Measurements from ENCODE around the gene HVCN1. TPM values are rescaled to one million over a fixed set of nuclear protein-coding genes. Genes with fewer than 3 reads are reported as not detected.
A peak's percentile ranks its signal among the peaks of the same experiment; 100 is the strongest.
"Not testable (repeated sequence)": the region's sequence is repeated elsewhere in the genome, so short reads cannot be mapped to it uniquely, and the experiment has no call there.

Gene HVCN1
- total RNA-seq, 4 donors from 2014 or later: 1.3 to 6.0 (median 1.9) TPM

DNA sequence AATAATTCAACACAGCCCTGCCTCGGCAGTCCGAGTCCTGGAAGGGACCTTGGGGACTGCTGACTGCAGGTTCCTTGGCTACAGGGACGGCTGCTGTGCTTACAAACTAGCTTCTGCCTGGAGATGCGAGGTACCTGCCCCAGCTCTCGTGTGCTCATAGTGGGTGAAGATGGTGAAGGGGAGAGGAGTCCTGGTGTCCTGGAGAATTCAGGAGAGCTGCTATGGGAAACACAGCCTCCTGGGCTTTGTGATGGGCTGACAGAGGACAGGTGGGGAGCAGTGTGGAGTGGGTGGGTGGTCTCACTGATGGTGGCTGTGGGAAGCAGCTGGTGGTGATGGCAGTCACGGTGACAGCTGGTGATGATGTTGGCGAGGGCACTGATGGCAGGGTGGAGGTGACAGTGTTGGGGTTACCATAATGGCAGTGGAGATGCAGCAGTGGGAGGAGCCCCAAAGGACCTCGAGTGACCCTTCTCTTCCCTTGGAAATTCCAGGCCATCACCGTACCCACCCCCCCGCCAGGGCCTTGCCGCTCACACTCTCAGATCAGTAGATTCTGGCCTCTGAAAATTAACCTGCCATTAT is 32.8 kb downstream of the HVCN1 start:
- no peak overlapping the region for H3K4me3 ChIP-seq
- no peak for DNase-seq (ENCODE audit: low spot score in 2 of 2)
- no peaks in the 10 kb centered on the region for H3K4me1 ChIP-seq
- H3K27ac ChIP-seq: no peak overlapping the region
- H3K9me3 ChIP-seq: no peaks in the 10 kb centered on the region
- 83% methylated on average over 11 of the region's 11 CpGs for WGBS
- H3K36me3 ChIP-seq: peaks cover 15% of the 10 kb centered on the region
- TF ChIP-seq, protein P1, sequence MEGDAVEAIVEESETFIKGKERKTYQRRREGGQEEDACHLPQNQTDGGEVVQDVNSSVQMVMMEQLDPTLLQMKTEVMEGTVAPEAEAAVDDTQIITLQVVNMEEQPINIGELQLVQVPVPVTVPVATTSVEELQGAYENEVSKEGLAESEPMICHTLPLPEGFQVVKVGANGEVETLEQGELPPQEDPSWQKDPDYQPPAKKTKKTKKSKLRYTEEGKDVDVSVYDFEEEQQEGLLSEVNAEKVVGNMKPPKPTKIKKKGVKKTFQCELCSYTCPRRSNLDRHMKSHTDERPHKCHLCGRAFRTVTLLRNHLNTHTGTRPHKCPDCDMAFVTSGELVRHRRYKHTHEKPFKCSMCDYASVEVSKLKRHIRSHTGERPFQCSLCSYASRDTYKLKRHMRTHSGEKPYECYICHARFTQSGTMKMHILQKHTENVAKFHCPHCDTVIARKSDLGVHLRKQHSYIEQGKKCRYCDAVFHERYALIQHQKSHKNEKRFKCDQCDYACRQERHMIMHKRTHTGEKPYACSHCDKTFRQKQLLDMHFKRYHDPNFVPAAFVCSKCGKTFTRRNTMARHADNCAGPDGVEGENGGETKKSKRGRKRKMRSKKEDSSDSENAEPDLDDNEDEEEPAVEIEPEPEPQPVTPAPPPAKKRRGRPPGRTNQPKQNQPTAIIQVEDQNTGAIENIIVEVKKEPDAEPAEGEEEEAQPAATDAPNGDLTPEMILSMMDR (IDR thresholded peaks at IDR 0.05): no peak
- TF ChIP-seq POLR2A (IDR thresholded peaks at IDR 0.05) (no peak), POLR2AphosphoS5 (IDR thresholded peaks at IDR 0.05) (no peak), EP300 (IDR thresholded peaks at IDR 0.05) (no peak)
- H3K27me3 ChIP-seq: no peaks in the 10 kb centered on the region

DNA sequence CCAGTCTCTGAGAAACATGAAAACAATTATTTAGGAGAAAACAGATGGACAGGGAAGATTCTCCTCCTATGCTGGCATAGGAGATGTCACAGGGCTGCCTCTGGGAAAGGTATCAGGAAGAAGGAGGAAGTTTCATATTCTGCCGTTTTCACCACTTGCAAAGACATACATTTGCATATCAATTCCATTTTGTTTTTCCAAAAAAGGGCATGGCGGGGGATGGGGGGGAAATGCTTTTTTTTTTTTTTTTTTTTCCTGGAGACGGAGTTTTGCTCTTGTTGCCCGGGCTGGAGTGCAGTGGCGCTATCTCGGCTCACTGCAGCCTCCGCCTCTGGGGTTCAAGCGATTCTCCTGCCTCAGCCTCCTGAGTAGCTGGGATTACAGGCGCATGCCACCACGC is 34.7 kb downstream of the HVCN1 start:
- not testable (repeated sequence) for H3K4me3 ChIP-seq; DNase-seq (ENCODE audit: low spot score in 2 of 2); H3K27me3 ChIP-seq; H3K9me3 ChIP-seq; H3K27ac ChIP-seq; H3K4me1 ChIP-seq
- H3K36me3 ChIP-seq: peaks cover 33% of the 10 kb centered on the region
- 95% methylated on average over 10 of the region's 10 CpGs for WGBS

DNA sequence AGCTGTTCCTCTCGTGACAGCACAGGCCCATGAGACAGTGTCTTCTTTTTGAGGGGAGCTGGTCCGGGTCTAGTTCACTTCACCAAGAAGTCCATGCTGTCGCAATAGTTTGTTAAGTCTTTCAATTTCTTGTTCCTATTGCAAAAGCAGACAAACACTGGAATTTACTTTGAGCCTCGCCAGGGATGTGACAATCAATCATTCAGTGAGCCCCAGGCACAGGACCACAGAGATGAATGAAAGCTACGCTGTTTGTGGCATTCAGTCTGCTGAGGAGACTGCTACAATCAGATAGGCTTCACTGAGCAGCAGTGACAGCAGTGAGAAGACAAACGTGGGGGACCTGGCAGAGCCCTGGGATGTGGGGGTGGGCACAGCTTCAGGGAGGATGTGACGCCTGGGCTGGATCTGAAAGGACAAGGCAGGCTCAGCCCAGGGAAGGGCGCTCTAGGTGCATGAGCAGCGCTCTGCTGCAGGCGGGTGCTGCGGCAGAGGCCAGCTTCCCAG is 39.5 kb downstream of the HVCN1 start:
- Histone ChIP-seq H3K4me1 (no peaks in the 10 kb centered on the region), H3K36me3 (peaks cover 67% of the 10 kb centered on the region), H3K9me3 (no peaks in the 10 kb centered on the region), H3K27ac (no peak overlapping the region), H3K4me3 (no peak overlapping the region), H3K27me3 (no peaks in the 10 kb centered on the region)
- no peak for DNase-seq (ENCODE audit: low spot score in 2 of 2)
- WGBS: 85% methylated on average over 11 of the region's 11 CpGs
- no peak for TF ChIP-seq EP300 (IDR thresholded peaks at IDR 0.05)
- no peak for TF ChIP-seq POLR2AphosphoS5 (IDR thresholded peaks at IDR 0.05)
- no peak for TF ChIP-seq POLR2A (IDR thresholded peaks at IDR 0.05)
- TF ChIP-seq, protein P1 (IDR thresholded peaks at IDR 0.05): no peak

DNA sequence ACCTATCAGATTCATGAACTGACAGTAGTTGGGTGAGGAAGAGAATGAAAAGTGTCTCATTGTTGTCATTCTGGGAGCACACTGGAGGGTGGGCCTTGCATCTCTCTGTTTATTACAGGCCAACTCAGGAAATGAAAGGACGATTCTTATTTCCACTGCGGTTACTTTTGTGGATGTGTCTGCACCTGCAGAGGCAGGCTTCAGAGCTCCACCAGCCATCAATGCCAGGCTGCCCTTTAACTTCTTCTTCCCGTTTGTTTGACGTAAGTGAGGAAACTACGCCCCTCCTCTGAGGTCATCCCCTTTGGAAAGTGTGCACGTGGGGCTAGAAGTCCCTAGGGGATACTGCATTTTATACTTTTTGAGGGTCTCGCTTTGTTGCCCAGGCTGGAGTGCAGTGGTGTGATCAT is 41.3 kb downstream of the HVCN1 start:
- H3K9me3 ChIP-seq: no peaks in the 10 kb centered on the region
- TF ChIP-seq POLR2AphosphoS5 (IDR thresholded peaks at IDR 0.05) (no peak), EP300 (IDR thresholded peaks at IDR 0.05) (no peak), POLR2A (IDR thresholded peaks at IDR 0.05) (no peak)
- TF ChIP-seq, protein P1 (IDR thresholded peaks at IDR 0.05): no peak
- WGBS: 72% methylated on average over 7 of the region's 7 CpGs
- peaks cover 67% of the 10 kb centered on the region for H3K36me3 ChIP-seq
- H3K4me3 ChIP-seq: no peak overlapping the region
- no peak for DNase-seq (ENCODE audit: low spot score in 2 of 2)
- no peaks in the 10 kb centered on the region for H3K27me3 ChIP-seq
- H3K4me1 ChIP-seq: no peaks in the 10 kb centered on the region
- H3K27ac ChIP-seq: no peak overlapping the region

DNA sequence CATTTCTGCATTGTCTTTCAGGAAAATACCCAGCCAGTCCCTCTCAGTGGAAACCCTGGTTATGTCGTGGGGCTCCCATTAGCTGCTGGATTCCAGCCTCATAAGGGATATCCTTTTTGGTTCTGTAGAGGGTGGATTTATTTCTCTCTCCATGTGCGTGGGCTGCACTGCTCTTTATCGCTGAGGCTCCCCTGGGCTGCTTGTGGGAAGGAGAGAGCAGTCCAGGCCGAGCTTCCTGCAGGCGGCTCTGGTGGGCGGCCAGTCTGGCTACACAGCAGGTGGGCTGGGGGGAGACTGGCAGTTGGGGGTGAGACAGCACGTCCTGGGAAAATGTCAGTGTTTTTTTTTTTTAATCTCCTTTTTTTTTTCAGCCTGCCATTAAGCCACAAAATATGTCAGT is 47.4 kb downstream of the HVCN1 start:
- H3K36me3 ChIP-seq: peaks cover 24% of the 10 kb centered on the region
- H3K9me3 ChIP-seq: no peaks in the 10 kb centered on the region
- 64% methylated on average over 7 of the region's 7 CpGs for WGBS
- no peak for DNase-seq (ENCODE audit: low spot score in 2 of 2)
- no peak overlapping the region for H3K4me3 ChIP-seq
- no peak overlapping the region for H3K27ac ChIP-seq
- no peaks in the 10 kb centered on the region for H3K27me3 ChIP-seq
- no peaks in the 10 kb centered on the region for H3K4me1 ChIP-seq
- no peak for TF ChIP-seq POLR2A (IDR thresholded peaks at IDR 0.05)

DNA sequence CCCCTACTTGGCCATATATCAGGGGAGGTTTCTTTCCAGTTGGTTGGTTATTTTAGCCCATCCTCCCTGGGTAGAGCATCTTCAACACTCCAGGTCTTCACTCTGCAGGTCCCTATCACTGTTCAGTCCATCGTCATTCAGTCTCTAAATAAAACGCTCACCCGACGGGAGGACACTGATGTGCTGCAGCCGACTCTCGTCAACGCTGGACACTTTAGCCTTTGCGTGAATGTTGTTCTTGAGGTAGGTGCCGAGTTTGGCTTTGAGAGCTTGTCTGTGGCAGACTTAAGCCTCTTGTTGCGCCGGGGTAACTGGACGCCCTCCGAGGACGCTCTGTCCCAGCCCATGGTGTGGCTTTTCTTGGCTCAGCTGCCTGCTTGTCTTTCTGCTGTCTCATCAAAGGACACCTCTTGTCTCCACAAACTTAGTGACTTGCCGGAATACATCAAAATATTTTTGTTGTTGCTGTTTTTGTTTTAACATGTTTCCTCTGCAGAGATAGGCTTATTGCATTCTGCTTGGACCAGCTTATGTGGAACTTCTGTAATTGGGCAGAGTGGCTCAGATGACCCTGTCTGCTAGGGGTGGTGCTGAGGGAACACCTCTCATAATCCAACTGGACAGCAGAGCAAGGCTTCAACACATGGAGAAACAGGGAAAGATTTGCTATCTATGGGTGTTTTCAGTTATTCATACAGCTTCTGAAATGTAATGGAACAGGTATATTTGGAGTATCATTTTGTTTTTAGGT is 48.5 kb downstream of the HVCN1 start:
- H3K36me3 ChIP-seq: peaks cover 16% of the 10 kb centered on the region
- H3K27me3 ChIP-seq: no peaks in the 10 kb centered on the region
- no peak overlapping the region for H3K27ac ChIP-seq
- peak in 1 of 2 donors; percentile 41 for DNase-seq (ENCODE audit: low spot score in 2 of 2)
- H3K9me3 ChIP-seq: no peaks in the 10 kb centered on the region
- TF ChIP-seq, protein P1 (IDR thresholded peaks at IDR 0.05): no peak
- TF ChIP-seq EP300 (IDR thresholded peaks at IDR 0.05) (no peak), POLR2A (IDR thresholded peaks at IDR 0.05) (no peak), POLR2AphosphoS5 (IDR thresholded peaks at IDR 0.05) (no peak)
- H3K4me1 ChIP-seq: no peaks in the 10 kb centered on the region
- H3K4me3 ChIP-seq: no peak overlapping the region
- 96% methylated on average over 15 of the region's 15 CpGs for WGBS
